NB4 (cell line): ENCODE data around the gene GINM1.

ENCODE experiments used
- CTCF ChIP-seq: IDR thresholded peaks from one replicate; pipeline ENCODE4 v1.5.1; 2012; ENCODE audit warnings: low read depth, low read length
- MYC ChIP-seq: IDR thresholded peaks from 2 replicates; pipeline ENCODE4 v1.6.1; 2011; ENCODE audit warnings: low read depth, low read length
- POLR2A ChIP-seq: IDR thresholded peaks from 2 replicates; pipeline ENCODE4 v1.6.1; 2011; ENCODE audit warnings: mild to moderate bottlenecking; ENCODE audit not compliant: insufficient read length; ENCODE audit errors: extremely low read depth
- TF ChIP-seq, protein P1 (sequence below): IDR thresholded peaks from 2 replicates; pipeline ENCODE4 v1.6.1; 2011; ENCODE audit warnings: low read depth, low read length

GRCh38 chr6:149586149-149586548, 20.0 kb downstream of the GINM1 start:
- TF ChIP-seq CTCF (no peak), POLR2A (no peak), MYC (no peak)
- TF ChIP-seq, protein P1, sequence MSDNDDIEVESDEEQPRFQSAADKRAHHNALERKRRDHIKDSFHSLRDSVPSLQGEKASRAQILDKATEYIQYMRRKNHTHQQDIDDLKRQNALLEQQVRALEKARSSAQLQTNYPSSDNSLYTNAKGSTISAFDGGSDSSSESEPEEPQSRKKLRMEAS = no peak
